HepG2 (cell line): ENCODE results near the gene DUS3L. TPM values are rescaled to one million over a fixed set of nuclear protein-coding genes. Genes with fewer than 3 reads are reported as not detected.
A peak's percentile ranks its signal among the peaks of the same experiment; 100 is the strongest.

Source experiments
- BCLAF1 ChIP-seq: fragments of 450-650 bp; IDR thresholded peaks from 2 replicates; pipeline ENCODE4 v1.6.1; 2017; ENCODE audit warnings: mild to moderate bottlenecking
- ELF3 ChIP-seq: IDR thresholded peaks from 2 replicates; pipeline ENCODE4 v1.6.1; 2016; ENCODE audit warnings: missing genetic modification reagents, missing compliant biosample characterization
- ERF ChIP-seq: IDR thresholded peaks from 2 replicates; pipeline ENCODE4 v1.6.1; 2018; ENCODE audit warnings: missing biosample characterization, missing genetic modification reagents
- FOXC1 ChIP-seq: sonication (generic); formaldehyde crosslinking; IDR thresholded peaks from 2 replicates; pipeline ENCODE4 v1.8.0; 2022; ENCODE audit warnings: mild to moderate bottlenecking, missing genetic modification reagents, borderline replicate concordance
- KDM2A ChIP-seq: sonication (generic); formaldehyde crosslinking; IDR thresholded peaks from 2 replicates; pipeline ENCODE4 v1.4.0; 2020; ENCODE audit warnings: low read depth, missing genetic modification reagents, borderline replicate concordance
- MBNL3 ChIP-seq: fragments of 250-450 bp; sonication (Bioruptor Pico); conservative IDR thresholded peaks from 2 replicates; pipeline ENCODE4 v1.8.0; 2022; ENCODE audit warnings: mild to moderate bottlenecking, inconsistent platforms
- STAG1 ChIP-seq: sonication (generic); formaldehyde crosslinking; IDR thresholded peaks from 2 replicates; pipeline ENCODE4 v1.4.0; 2020; ENCODE audit warnings: missing genetic modification reagents
- STAT6 ChIP-seq: sonication (generic); formaldehyde crosslinking; IDR thresholded peaks from 2 replicates; pipeline ENCODE4 v1.4.0; 2020; ENCODE audit warnings: missing genetic modification reagents, mild to moderate bottlenecking, borderline replicate concordance
- THYN1 ChIP-seq: sonication (generic); formaldehyde crosslinking; IDR thresholded peaks from 2 replicates; pipeline ENCODE4 v1.8.1; 2023; ENCODE audit warnings: low read depth, mild to moderate bottlenecking, moderate library complexity, missing genetic modification reagents, borderline replicate concordance
- ZC3H13 ChIP-seq: sonication (generic); formaldehyde crosslinking; IDR thresholded peaks from 2 replicates; pipeline ENCODE4 v1.8.1; 2023; ENCODE audit warnings: mild to moderate bottlenecking, missing genetic modification reagents, moderate library complexity
- ZHX2 ChIP-seq, 2 experiments: sonication (generic) in 1 of 2; formaldehyde crosslinking in 1 of 2; IDR thresholded peaks; 2 replicates each; pipeline versions ENCODE4 v1.6.1 to v1.9.0; 2014 to 2022; ENCODE audit warnings: antibody characterized with exemption in 1 of 2, borderline replicate concordance in 1 of 2, inconsistent platforms in 1 of 2, low read depth in 1 of 2, missing genetic modification reagents in 1 of 2
- ZKSCAN8 ChIP-seq: IDR thresholded peaks from 2 replicates; pipeline ENCODE4 v1.6.1; 2016; ENCODE audit warnings: borderline replicate concordance, missing genetic modification reagents, missing compliant biosample characterization
- ZNF282 ChIP-seq: fragments of 450-650 bp; IDR thresholded peaks from 2 replicates; pipeline ENCODE4 v1.6.1; 2018; ENCODE audit not compliant: partially characterized antibody
- ZNF558 ChIP-seq: sonication (generic); formaldehyde crosslinking; IDR thresholded peaks from 2 replicates; pipeline ENCODE4 v1.9.0; 2022; ENCODE audit warnings: mild to moderate bottlenecking, missing genetic modification reagents, borderline replicate concordance
- polyA plus RNA-seq, 8 experiments: library from polyadenylated mRNA; depleted of rRNA in 3 of 8; stranded (reverse) in 7 of 8; unstranded in 1 of 8; fragments of >200 nt; fragmentation: Illumina TruSeq in 4 of 8; extraction: Trizol in 4 of 8; gene quantifications; 2 replicates each; pipeline versions ENCODE4 v1.2.1 to v1.2.3, GENCODE V29; 2011 to 2016; ENCODE audit warnings: low read depth in 4 of 8, missing spikeins in 1 of 8, mixed read lengths in 1 of 8; ENCODE audit not compliant: insufficient read depth in 1 of 8
- total RNA-seq, 5 experiments: library from RNA; depleted of rRNA; stranded (reverse); fragments of >200 nt; fragmentation: Illumina TruSeq; extraction: Trizol; gene quantifications; 2 replicates each; pipeline ENCODE4 v1.2.3, GENCODE V29; 2016; ENCODE audit warnings: low read depth in 1 of 5

The DUS3L gene
- total and polyA plus RNA-seq, 2 of the 13 experiments (the other 11 are each of a cell fraction or from before 2014, with no cell fraction given): 13.3 to 25.1 TPM

GRCh38 chr19:5790559-5791520 is at the start of gene DUS3L (continued):
- no peak for TF ChIP-seq BCLAF1
- peak; percentile 87; the same call in 1 of the 2 replicates for TF ChIP-seq ZNF558 (CRISPR knock-in tag)
- peak; percentile 75; the same call in 1 of the 2 replicates for TF ChIP-seq ERF (CRISPR knock-in tag)
- no peak for TF ChIP-seq MBNL3 (CRISPR knock-in tag)
- TF ChIP-seq ZKSCAN8: peak; percentile 65
- TF ChIP-seq STAT6 (CRISPR knock-in tag): no peak; the same call in 1 of the 2 replicates
- TF ChIP-seq KDM2A: peak; percentile 86
- TF ChIP-seq THYN1 (CRISPR knock-in tag): no peak
- peak; percentile 97 for TF ChIP-seq ZHX2 (IDR thresholded peaks at IDR 0.05; ENCODE audit: low read depth)
- no peak for TF ChIP-seq ZHX2 (CRISPR knock-in tag; IDR thresholded peaks at IDR 0.05; ENCODE audit: borderline replicate concordance)
- TF ChIP-seq ELF3 (CRISPR knock-in tag): peak; percentile 64
- TF ChIP-seq ZNF282: no peak
- 0 out of 2 replicates have a peak, but pooled peaks have one; percentile 68 for TF ChIP-seq ZC3H13 (CRISPR knock-in tag)
- peak; percentile 98 for TF ChIP-seq FOXC1 (CRISPR knock-in tag)
- TF ChIP-seq STAG1 (CRISPR knock-in tag): no peak
